ENCODE measurements around the gene ACP7.

DNA sequence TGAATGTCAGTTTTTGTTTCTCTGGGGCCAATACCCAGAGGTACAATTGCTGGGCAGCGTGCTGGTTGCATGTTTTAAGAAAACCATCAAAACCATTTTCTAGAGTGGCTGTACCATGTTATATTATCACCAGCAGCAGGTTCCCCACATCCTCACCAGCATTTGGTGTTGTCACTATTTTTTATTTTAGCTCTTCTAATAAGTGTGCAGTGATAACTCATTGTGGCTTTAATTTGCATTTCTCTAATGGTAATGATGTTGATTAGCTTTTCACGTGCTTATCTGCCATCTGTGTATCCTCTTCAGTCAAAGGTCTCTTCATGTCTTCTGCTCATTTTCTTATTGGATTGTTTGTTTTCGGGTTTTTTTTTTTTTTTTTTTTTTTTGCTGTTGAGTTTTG, 63.3 kb downstream of the ACP7 start:
- TF ChIP-seq, protein P1, sequence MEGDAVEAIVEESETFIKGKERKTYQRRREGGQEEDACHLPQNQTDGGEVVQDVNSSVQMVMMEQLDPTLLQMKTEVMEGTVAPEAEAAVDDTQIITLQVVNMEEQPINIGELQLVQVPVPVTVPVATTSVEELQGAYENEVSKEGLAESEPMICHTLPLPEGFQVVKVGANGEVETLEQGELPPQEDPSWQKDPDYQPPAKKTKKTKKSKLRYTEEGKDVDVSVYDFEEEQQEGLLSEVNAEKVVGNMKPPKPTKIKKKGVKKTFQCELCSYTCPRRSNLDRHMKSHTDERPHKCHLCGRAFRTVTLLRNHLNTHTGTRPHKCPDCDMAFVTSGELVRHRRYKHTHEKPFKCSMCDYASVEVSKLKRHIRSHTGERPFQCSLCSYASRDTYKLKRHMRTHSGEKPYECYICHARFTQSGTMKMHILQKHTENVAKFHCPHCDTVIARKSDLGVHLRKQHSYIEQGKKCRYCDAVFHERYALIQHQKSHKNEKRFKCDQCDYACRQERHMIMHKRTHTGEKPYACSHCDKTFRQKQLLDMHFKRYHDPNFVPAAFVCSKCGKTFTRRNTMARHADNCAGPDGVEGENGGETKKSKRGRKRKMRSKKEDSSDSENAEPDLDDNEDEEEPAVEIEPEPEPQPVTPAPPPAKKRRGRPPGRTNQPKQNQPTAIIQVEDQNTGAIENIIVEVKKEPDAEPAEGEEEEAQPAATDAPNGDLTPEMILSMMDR (IDR thresholded peaks at IDR 0.05), result no peak
- TF ChIP-seq RAD21 (IDR thresholded peaks at IDR 0.05; ENCODE audit: low read length) (no peak), FOXJ3 (CRISPR knock-in tag; IDR thresholded peaks at IDR 0.05) (no peak)
- TF ChIP-seq, protein P2, sequence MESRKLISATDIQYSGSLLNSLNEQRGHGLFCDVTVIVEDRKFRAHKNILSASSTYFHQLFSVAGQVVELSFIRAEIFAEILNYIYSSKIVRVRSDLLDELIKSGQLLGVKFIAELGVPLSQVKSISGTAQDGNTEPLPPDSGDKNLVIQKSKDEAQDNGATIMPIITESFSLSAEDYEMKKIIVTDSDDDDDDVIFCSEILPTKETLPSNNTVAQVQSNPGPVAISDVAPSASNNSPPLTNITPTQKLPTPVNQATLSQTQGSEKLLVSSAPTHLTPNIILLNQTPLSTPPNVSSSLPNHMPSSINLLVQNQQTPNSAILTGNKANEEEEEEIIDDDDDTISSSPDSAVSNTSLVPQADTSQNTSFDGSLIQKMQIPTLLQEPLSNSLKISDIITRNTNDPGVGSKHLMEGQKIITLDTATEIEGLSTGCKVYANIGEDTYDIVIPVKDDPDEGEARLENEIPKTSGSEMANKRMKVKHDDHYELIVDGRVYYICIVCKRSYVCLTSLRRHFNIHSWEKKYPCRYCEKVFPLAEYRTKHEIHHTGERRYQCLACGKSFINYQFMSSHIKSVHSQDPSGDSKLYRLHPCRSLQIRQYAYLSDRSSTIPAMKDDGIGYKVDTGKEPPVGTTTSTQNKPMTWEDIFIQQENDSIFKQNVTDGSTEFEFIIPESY (IDR thresholded peaks at IDR 0.05; ENCODE audit: borderline replicate concordance, low read depth), result no peak
